Kidney epithelial cell (primary cell): ENCODE measurements around the gene IER2. TPM values are rescaled to one million over a fixed set of nuclear protein-coding genes. Genes with fewer than 3 reads are reported as not detected.
"Not testable (repeated sequence)": the region's sequence is repeated elsewhere in the genome, so short reads cannot be mapped to it uniquely, and the experiment has no call there.

ENCODE experiments used
- DNase-seq: peaks from one replicate; pipeline ENCODE4 v3.0.0-alpha.2; 2010; ENCODE audit warnings: low read depth
- H3K27me3 ChIP-seq: 2 replicates; pipeline ENCODE4 v1.6.0; 2011; ENCODE audit warnings: low read length; ENCODE audit not compliant: control insufficient read depth, insufficient read depth
- H3K36me3 ChIP-seq: 2 replicates; pipeline ENCODE4 v1.5.1; 2011; ENCODE audit warnings: low read length; ENCODE audit not compliant: control insufficient read depth, insufficient read depth
- H3K4me3 ChIP-seq: 2 replicates; pipeline ENCODE4 v1.5.1; 2011; ENCODE audit warnings: low read depth, mild to moderate bottlenecking, control low read depth, low read length
- CTCF ChIP-seq: IDR thresholded peaks from 2 replicates; pipeline ENCODE4 v1.5.1; 2011; ENCODE audit warnings: mild to moderate bottlenecking, moderate library complexity, low read length, control low read depth, inconsistent platforms; ENCODE audit not compliant: insufficient read depth, poor library complexity, severe bottlenecking
- total RNA-seq: library from RNA; depleted of rRNA; stranded (reverse); fragments of >200 nt; gene quantifications from 2 replicates; pipeline ENCODE4 v1.2.3, GENCODE V29; 2015

The IER2 gene
- total RNA-seq, 1 donor from 2014 or later: 130 TPM

GRCh38 chr19:13176345-13176744 is 26.1 kb downstream of the IER2 start:
- TF ChIP-seq CTCF: no peak
- H3K4me3 ChIP-seq: no peak overlapping the region
- H3K27me3 ChIP-seq: no peaks in the 10 kb centered on the region
- H3K36me3 ChIP-seq: no peaks in the 10 kb centered on the region
- no peak for DNase-seq

GRCh38 chr19:13177584-13177983 is 27.4 kb downstream of the IER2 start:
- not testable (repeated sequence) for H3K4me3 ChIP-seq, H3K27me3 ChIP-seq, H3K36me3 ChIP-seq, DNase-seq

- H3K4me3 ChIP-seq, H3K36me3 ChIP-seq: not testable (repeated sequence)
These were observed 28.1 kb downstream of the IER2 start for GRCh38 chr19:13178291-13178690.

GRCh38 chr19:13181747-13182388 is 31.7 kb downstream of the IER2 start:
- no peak for TF ChIP-seq CTCF
- DNase-seq: no peak
- Histone ChIP-seq H3K36me3 (no peaks in the 10 kb centered on the region), H3K4me3 (no peak overlapping the region), H3K27me3 (no peaks in the 10 kb centered on the region)

More at GRCh38 chr19:13178291-13178690, 28.1 kb downstream of the IER2 start:
- H3K27me3 ChIP-seq, DNase-seq: not testable (repeated sequence)

- not testable (repeated sequence) for H3K36me3 ChIP-seq, DNase-seq, H3K27me3 ChIP-seq
These were observed 34.7 kb downstream of the IER2 start for GRCh38 chr19:13184926-13185325.

GRCh38 chr19:13185763-13186657 is 35.8 kb downstream of the IER2 start:
- not testable (repeated sequence) for H3K4me3 ChIP-seq, H3K27me3 ChIP-seq, H3K36me3 ChIP-seq, DNase-seq

More at GRCh38 chr19:13184926-13185325, 34.7 kb downstream of the IER2 start:
- not testable (repeated sequence) for H3K4me3 ChIP-seq

GRCh38 chr19:13186688-13187087 is 36.5 kb downstream of the IER2 start:
- not testable (repeated sequence) for DNase-seq, H3K27me3 ChIP-seq, H3K36me3 ChIP-seq, H3K4me3 ChIP-seq

GRCh38 chr19:13187419-13187818 is 37.2 kb downstream of the IER2 start:
- no peaks in the 10 kb centered on the region for H3K36me3 ChIP-seq
- H3K4me3 ChIP-seq: no peak overlapping the region
- no peaks in the 10 kb centered on the region for H3K27me3 ChIP-seq
- no peak for DNase-seq
- no peak for TF ChIP-seq CTCF
